B cell (primary cell): ENCODE results near the gene ZNF775. TPM values are rescaled to one million over a fixed set of nuclear protein-coding genes. Genes with fewer than 3 reads are reported as not detected.

Source experiments
- ATAC-seq: fragments of 200-7000 bp; cut with Tn5 transposase; one replicate; pipeline ENCODE4 v1.10.0; 2021; ENCODE audit warnings: low read depth, mild to moderate bottlenecking, moderate number of reproducible peaks, moderate library complexity
- CTCF ChIA-PET: fragments of 350-600 bp; sonication (Branson Sonifier 250); formaldehyde crosslinking; loops from one replicate; lab custom pipeline; 2021; ENCODE audit warnings: antibody characterized with exemption, inconsistent platforms; lab: Charles Lee
- POLR2A ChIA-PET: fragments of 350-600 bp; sonication (Branson Sonifier 250); formaldehyde crosslinking; loops from one replicate; lab custom pipeline; 2021; ENCODE audit warnings: antibody characterized with exemption; lab: Charles Lee
- DNase-seq: peaks from one replicate; pipeline ENCODE4 v3.0.0; 2013
- H2AFZ ChIP-seq: 2 replicates; pipeline ENCODE4 v1.6.1; 2012; ENCODE audit warnings: mild to moderate bottlenecking, low read depth, low read length; ENCODE audit not compliant: insufficient read depth, poor library complexity, severe bottlenecking
- H3K27ac ChIP-seq, 2 donors: 1 replicate in 1 of 2; 2 replicates in 1 of 2; pipeline ENCODE4 v1.5.1; 2012 to 2013; ENCODE audit warnings: low read length in 2 of 2, mild to moderate bottlenecking in 2 of 2, moderate library complexity in 1 of 2
- H3K27me3 ChIP-seq, 4 experiments: fragments of 200-600 bp in 1 of 4; sonication (generic) in 1 of 4; replicated peaks in 1 of 4; 1 replicate in 2 of 4; 2 replicates in 2 of 4; pipeline versions ENCODE4 v1.6.1 to v1.7.0; 2013 to 2016; ENCODE audit warnings: low read length in 3 of 4, mild to moderate bottlenecking in 2 of 4, mixed read lengths in 1 of 4, moderate library complexity in 1 of 4; ENCODE audit not compliant: insufficient read depth in 4 of 4, control insufficient read depth in 3 of 4; ENCODE audit errors: control extremely low read depth in 1 of 4
- H3K36me3 ChIP-seq, 2 experiments: replicated peaks in 1 of 2; 1 replicate in 1 of 2; 2 replicates in 1 of 2; pipeline versions ENCODE4 v1.6.1 to v1.7.1; 2013; ENCODE audit warnings: low read length in 1 of 2; ENCODE audit not compliant: insufficient read depth in 2 of 2, control insufficient read depth in 1 of 2; ENCODE audit errors: control extremely low read depth in 1 of 2, extremely low read depth in 1 of 2
- H3K4me1 ChIP-seq, 2 donors: fragments of 200-600 bp in 1 of 2; sonication (generic) in 1 of 2; 1 replicate in 1 of 2; 2 replicates in 1 of 2; pipeline versions ENCODE4 v1.5.1 to v1.6.1; 2013 to 2017; ENCODE audit warnings: low read length in 2 of 2; ENCODE audit not compliant: control insufficient read depth in 2 of 2, insufficient read depth in 2 of 2
- H3K4me2 ChIP-seq: replicated peaks from 2 replicates; pipeline ENCODE3; 2012; ENCODE audit warnings: mild to moderate bottlenecking, low read depth, low read length; ENCODE audit not compliant: poor library complexity, severe bottlenecking
- H3K4me3 ChIP-seq, 5 experiments: fragments of 200-600 bp in 1 of 5; sonication (generic) in 1 of 5; 1 replicate in 3 of 5; 2 replicates in 2 of 5; pipeline versions ENCODE4 v1.5.1 to v1.7.0; 2011 to 2016; ENCODE audit warnings: low read length in 4 of 5, mild to moderate bottlenecking in 4 of 5, low read depth in 2 of 5, control low read depth in 1 of 5, moderate library complexity in 1 of 5; ENCODE audit not compliant: insufficient read depth in 1 of 5; ENCODE audit errors: control extremely low read depth in 1 of 5, extremely low read depth in 1 of 5
- H3K79me2 ChIP-seq: fragments of 200-600 bp; sonication (generic); one replicate; pipeline ENCODE4 v1.6.0; 2016; ENCODE audit warnings: low read length; ENCODE audit not compliant: control insufficient read depth, insufficient read depth
- H3K9ac ChIP-seq: fragments of 200-600 bp; sonication (generic); 2 replicates; pipeline ENCODE4 v1.6.1; 2017; ENCODE audit warnings: mild to moderate bottlenecking, low read length, moderate library complexity
- H3K9me3 ChIP-seq, 3 donors: one replicate each; pipeline versions ENCODE4 v1.6.1 to v1.7.1; 2013; ENCODE audit warnings: low read length in 2 of 3; ENCODE audit not compliant: control insufficient read depth in 2 of 3, insufficient read depth in 1 of 3; ENCODE audit errors: control extremely low read depth in 1 of 3
- H4K20me1 ChIP-seq: 2 replicates; pipeline ENCODE4 v1.6.0; 2012; ENCODE audit warnings: mild to moderate bottlenecking, low read length; ENCODE audit not compliant: insufficient read depth, control insufficient read depth, poor library complexity, severe bottlenecking
- H3K27ac Mint-ChIP-seq: one replicate; pipeline ENCODE4 v1.8.0; 2021; ENCODE audit warnings: mixed read lengths
- H3K27me3 Mint-ChIP-seq: one replicate; pipeline ENCODE4 v1.8.0; 2021; ENCODE audit warnings: mixed read lengths
- H3K4me1 Mint-ChIP-seq: one replicate; pipeline ENCODE4 v1.8.0; 2021; ENCODE audit warnings: mixed read lengths
- H3K4me3 Mint-ChIP-seq: one replicate; pipeline ENCODE4 v1.8.0; 2021; ENCODE audit warnings: mixed read lengths
- H3K9me3 Mint-ChIP-seq: one replicate; pipeline ENCODE4 v1.8.0; 2022; ENCODE audit warnings: mixed read lengths; ENCODE audit not compliant: insufficient read depth
- EZH2 ChIP-seq: IDR thresholded peaks from 2 replicates; pipeline ENCODE4 v1.6.1; 2012; ENCODE audit warnings: borderline replicate concordance, low read depth, mild to moderate bottlenecking, moderate library complexity, low read length; ENCODE audit not compliant: insufficient read depth, poor library complexity, severe bottlenecking
- WGBS: methylation state at CpG from one replicate; pipeline ENCODE4 v1.1.5; 2013; ENCODE audit warnings: missing lambda C conversion rate; ENCODE audit not compliant: insufficient coverage; 5-methylcytosine and 5-hydroxymethylcytosine counted together
- intact Hi-C: fragments of 100-400 bp; cut with micrococcal nuclease; formaldehyde crosslinking; loops from one replicate; pipeline ENCODE4 v1.10.0; 2022
- polyA plus RNA-seq: library from polyadenylated mRNA; depleted of rRNA; stranded (reverse); fragments of >200 nt; gene quantifications from 2 replicates; pipeline ENCODE4 v1.2.3, GENCODE V29; 2012
- total RNA-seq, 2 donors: library from RNA; stranded (reverse); fragments of 120-200 nt in 1 of 2; gene quantifications; 1 replicate in 1 of 2; 2 replicates in 1 of 2; pipeline versions ENCODE4 v1.2.3 to v1.2.4, GENCODE V29; 2013 to 2022
- TF ChIP-seq, protein P1 (sequence below): fragments of 200-600 bp; IDR thresholded peaks from one replicate; pipeline ENCODE4 v1.8.0; 2022; ENCODE audit warnings: antibody characterized with exemption, mild to moderate bottlenecking

Gene ZNF775
- total and polyA plus RNA-seq, 2 donors (not counting 1 experiment from before 2014, with no cell fraction given) = 4.2 to 12.1 TPM

DNA sequence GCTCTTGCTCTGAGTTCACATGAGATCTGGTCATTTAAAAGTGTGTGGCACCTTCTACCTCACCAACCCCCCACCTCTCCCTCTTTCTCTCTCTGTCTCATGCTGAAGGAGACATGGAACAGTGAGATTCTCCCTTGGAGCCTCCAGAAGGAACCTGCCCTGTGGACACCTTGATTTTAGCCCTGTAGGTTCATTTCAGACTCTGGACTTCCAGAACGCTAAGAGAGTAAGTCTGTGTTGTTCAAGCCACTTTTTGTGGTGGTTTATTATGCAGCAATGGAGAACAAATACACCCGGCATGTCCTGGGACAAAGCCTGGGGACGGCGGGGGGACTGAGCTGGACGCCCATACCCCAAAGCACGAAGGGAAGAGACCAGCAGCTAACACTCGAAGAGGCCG lies 50.6 kb downstream of the ZNF775 start:
- Histone ChIP-seq H3K4me2 (no peak overlapping the region), H3K9me3 (no peaks in the 10 kb centered on the region), H3K9ac (no peak overlapping the region), H4K20me1 (no peaks in the 10 kb centered on the region), H3K36me3 (no peaks in the 10 kb centered on the region), H3K4me3 (no peak overlapping the region), H3K27ac (no peak overlapping the region), H3K27me3 (peaks cover 0 to 14% (median 6%) of the 10 kb centered on the region in 4 experiments), H3K79me2 (no peaks in the 10 kb centered on the region), H2AFZ (no peak overlapping the region), H3K4me1 (peaks cover 29 to 30% of the 10 kb centered on the region in 2 donors)
- peaks cover 37% of the 10 kb centered on the region for H3K4me1 Mint-ChIP-seq
- ATAC-seq (no peak), DNase-seq (no peak)
- ChIA-PET POLR2A (interaction anchor here (1.2 kb wide), 1 partner anchor 23 kb away, joined by 3 read pairs; no protein-coding TSS in a partner anchor), CTCF (interaction anchor here (1.3 to 2.1 kb wide), 2 partner anchors 23 to 588 kb away, joined by 3 to 4 read pairs; no protein-coding TSS in a partner anchor)
- no peak overlapping the region for H3K4me3 Mint-ChIP-seq
- TF ChIP-seq, protein P1, sequence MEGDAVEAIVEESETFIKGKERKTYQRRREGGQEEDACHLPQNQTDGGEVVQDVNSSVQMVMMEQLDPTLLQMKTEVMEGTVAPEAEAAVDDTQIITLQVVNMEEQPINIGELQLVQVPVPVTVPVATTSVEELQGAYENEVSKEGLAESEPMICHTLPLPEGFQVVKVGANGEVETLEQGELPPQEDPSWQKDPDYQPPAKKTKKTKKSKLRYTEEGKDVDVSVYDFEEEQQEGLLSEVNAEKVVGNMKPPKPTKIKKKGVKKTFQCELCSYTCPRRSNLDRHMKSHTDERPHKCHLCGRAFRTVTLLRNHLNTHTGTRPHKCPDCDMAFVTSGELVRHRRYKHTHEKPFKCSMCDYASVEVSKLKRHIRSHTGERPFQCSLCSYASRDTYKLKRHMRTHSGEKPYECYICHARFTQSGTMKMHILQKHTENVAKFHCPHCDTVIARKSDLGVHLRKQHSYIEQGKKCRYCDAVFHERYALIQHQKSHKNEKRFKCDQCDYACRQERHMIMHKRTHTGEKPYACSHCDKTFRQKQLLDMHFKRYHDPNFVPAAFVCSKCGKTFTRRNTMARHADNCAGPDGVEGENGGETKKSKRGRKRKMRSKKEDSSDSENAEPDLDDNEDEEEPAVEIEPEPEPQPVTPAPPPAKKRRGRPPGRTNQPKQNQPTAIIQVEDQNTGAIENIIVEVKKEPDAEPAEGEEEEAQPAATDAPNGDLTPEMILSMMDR = no peak
- no peak for TF ChIP-seq EZH2
- no peak overlapping the region for H3K27ac Mint-ChIP-seq
- peaks cover 13% of the 10 kb centered on the region for H3K27me3 Mint-ChIP-seq
- 94% methylated on average over 7 of the region's 8 CpGs for WGBS
- intact Hi-C loops = loop anchor here (10.0 kb wide), 1 partner anchor 925 kb away; no protein-coding TSS in a partner anchor
- H3K9me3 Mint-ChIP-seq = no peaks in the 10 kb centered on the region

DNA sequence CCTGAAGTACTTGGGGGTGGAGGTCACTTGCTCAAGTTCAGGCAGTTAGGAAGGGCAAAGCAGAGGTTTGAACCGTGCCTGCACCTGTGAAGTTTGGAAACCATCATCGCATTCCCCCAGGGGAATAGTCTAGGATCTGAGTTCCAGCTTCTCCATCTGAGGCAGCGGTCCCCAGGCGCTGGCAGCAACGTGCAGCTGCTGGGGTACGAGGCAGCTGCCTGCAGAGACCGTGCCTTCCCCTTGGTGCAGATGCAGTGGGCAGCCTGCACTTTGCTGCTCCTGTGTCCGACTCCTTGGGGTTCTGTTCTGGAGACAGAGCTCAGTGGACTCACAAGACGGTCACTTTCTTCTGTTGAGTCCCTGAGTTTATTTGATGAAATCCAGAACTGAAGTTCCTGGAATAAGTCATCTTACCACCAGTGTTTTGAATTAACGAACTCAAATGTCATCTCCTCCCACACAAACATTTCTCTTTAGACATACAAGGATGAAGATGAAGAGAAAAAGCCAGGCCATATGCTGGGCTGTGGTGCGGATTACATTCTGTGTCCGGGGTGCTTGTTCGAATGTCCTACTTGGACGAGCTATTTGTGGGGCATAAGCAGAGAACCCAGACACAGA lies 51.4 kb downstream of the ZNF775 start:
- Mint-ChIP-seq H3K27me3 (peaks cover 13% of the 10 kb centered on the region), H3K27ac (no peak overlapping the region), H3K4me3 (no peak overlapping the region), H3K9me3 (no peaks in the 10 kb centered on the region), H3K4me1 (peaks cover 46% of the 10 kb centered on the region)
- Histone ChIP-seq H3K27ac (no peak overlapping the region), H3K79me2 (no peaks in the 10 kb centered on the region), H3K4me2 (no peak overlapping the region), H3K4me1 (peaks cover 38% of the 10 kb centered on the region in 2 donors), H2AFZ (no peak overlapping the region), H4K20me1 (no peaks in the 10 kb centered on the region), H3K27me3 (peaks cover 0 to 14% (median 6%) of the 10 kb centered on the region in 4 experiments), H3K4me3 (no peak overlapping the region), H3K9me3 (peaks cover 0 to 4% (median 0%) of the 10 kb centered on the region in 3 donors), H3K9ac (no peak overlapping the region), H3K36me3 (no peaks in the 10 kb centered on the region)
- ChIA-PET CTCF (interaction anchor here (0.9 to 2.1 kb wide), 4 partner anchors 9 to 587 kb away, joined by 3 to 4 read pairs (median 4); no protein-coding TSS in a partner anchor), POLR2A (no interaction called here)
- TF ChIP-seq, protein P1 = no peak
- DNase-seq (no peak), ATAC-seq (no peak)
- intact Hi-C loops = loop anchor here (10.0 kb wide), 1 partner anchor 924 kb away; no protein-coding TSS in a partner anchor
- WGBS = 48% methylated on average over 11 of the region's 14 CpGs
